Peyer's patch (tissue), 4 donors: ENCODE measurements around the gene PSMB11. TPM values are rescaled to one million over a fixed set of nuclear protein-coding genes. Genes with fewer than 3 reads are reported as not detected.

ENCODE experiments used
- DNase-seq, 3 donors: peaks; one replicate each; pipeline ENCODE4 v3.0.0-alpha.2; 2017 to 2019
- H3K27ac ChIP-seq, 4 donors: fragments of 200-600 bp; sonication (generic); one replicate each; pipeline ENCODE4 v1.5.1; 2016 to 2019
- H3K27me3 ChIP-seq, 2 donors: fragments of 200-600 bp; sonication (generic); one replicate each; pipeline ENCODE4 v1.5.1; 2019
- H3K36me3 ChIP-seq, 3 donors: fragments of 200-600 bp; sonication (generic); one replicate each; pipeline ENCODE4 v1.5.1; 2016 to 2019
- H3K4me1 ChIP-seq, 4 donors: fragments of 200-600 bp; sonication (generic); one replicate each; pipeline ENCODE4 v1.5.1; 2016 to 2019
- H3K4me3 ChIP-seq, 4 donors: fragments of 200-600 bp; sonication (generic); 1 replicate in 3 of 4; 2 replicates in 1 of 4; pipeline ENCODE4 v1.5.1; 2016 to 2019; ENCODE audit warnings: mild to moderate bottlenecking in 1 of 4
- H3K9me3 ChIP-seq, 4 donors: fragments of 200-600 bp; sonication (generic); one replicate each; pipeline ENCODE4 v1.5.1; 2016 to 2019; ENCODE audit warnings: mild to moderate bottlenecking in 1 of 4
- CTCF ChIP-seq, 6 experiments: fragments of 450-650 bp in 4 of 6; fragments of 200-600 bp in 2 of 6; sonication (generic) in 1 of 6; IDR thresholded peaks; one replicate each; pipeline ENCODE4 v1.5.1; 2017 to 2019; ENCODE audit warnings: antibody characterized with exemption in 6 of 6, mild to moderate bottlenecking in 3 of 6, moderate library complexity in 1 of 6
- POLR2A ChIP-seq, 2 donors: fragments of 450-650 bp; IDR thresholded peaks; one replicate each; pipeline ENCODE4 v1.5.1; 2017; ENCODE audit warnings: antibody characterized with exemption in 2 of 2, mild to moderate bottlenecking in 2 of 2, moderate library complexity in 2 of 2
- total RNA-seq, 4 donors: library from RNA; depleted of rRNA; stranded (reverse); fragments of >200 nt; gene quantifications; one replicate each; pipeline ENCODE4 v1.1.0, GENCODE V29; 2016

PSMB11 gene
- total RNA-seq, 4 donors from 2014 or later = not detected

- H3K4me1 ChIP-seq = peaks cover 6 to 27% (median 10%) of the 10 kb centered on the region in 4 donors
- no peak overlapping the region for H3K27ac ChIP-seq
- TF ChIP-seq POLR2A (IDR thresholded peaks at IDR 0.05) = no peak
- no peak for TF ChIP-seq CTCF (IDR thresholded peaks at IDR 0.05)
- H3K27me3 ChIP-seq = no peaks in the 10 kb centered on the region
- no peak overlapping the region for H3K4me3 ChIP-seq
- H3K9me3 ChIP-seq = no peaks in the 10 kb centered on the region
- H3K36me3 ChIP-seq = peaks cover 0 to 59% (median 3%) of the 10 kb centered on the region in 3 donors
- no peak for DNase-seq
These were observed 51.1 kb downstream of the PSMB11 start for GRCh38 chr14:23093104-23093503.

DNA sequence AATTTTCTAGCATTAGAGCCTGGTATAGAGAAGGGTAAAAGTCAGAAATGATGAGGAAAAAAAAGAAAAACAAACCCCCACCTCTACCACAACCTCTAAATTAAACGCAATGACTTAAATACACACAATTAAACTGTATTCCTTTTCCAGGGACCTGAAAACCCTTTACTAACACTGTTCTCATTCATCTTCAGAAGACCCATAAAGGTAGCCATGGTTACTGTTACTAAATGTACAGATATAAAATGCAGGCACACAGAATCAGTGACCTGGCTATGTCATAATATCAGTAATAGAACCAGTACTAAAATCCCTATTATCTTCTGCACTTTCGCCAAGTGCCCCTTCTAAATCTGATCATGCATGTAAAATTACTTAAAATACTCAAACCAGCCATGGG, 51.5 kb downstream of the PSMB11 start:
- DNase-seq = no peak
- peaks cover 0 to 59% (median 3%) of the 10 kb centered on the region in 3 donors for H3K36me3 ChIP-seq
- TF ChIP-seq POLR2A (IDR thresholded peaks at IDR 0.05) (no peak), CTCF (IDR thresholded peaks at IDR 0.05) (no peak)
- H3K27me3 ChIP-seq = no peaks in the 10 kb centered on the region
- no peak overlapping the region for H3K27ac ChIP-seq
- no peaks in the 10 kb centered on the region for H3K9me3 ChIP-seq
- H3K4me1 ChIP-seq = peaks cover 6 to 27% (median 10%) of the 10 kb centered on the region in 4 donors
- H3K4me3 ChIP-seq = peak overlapping the region in 2 of 4 donors; percentile 91 to 100

Other genes starting within 250 kb of the PSMB11 start
- 100 to 1,000 TPM in 3 of 4 donors, 10 to 100 TPM in 1; 30.5 to 787 (median 367) TPM for gene SLC7A7, start 226.8 kb upstream of the PSMB11 start, total RNA-seq
- 100 to 1,000 TPM in 1 of 4 donors, 10 to 100 TPM in 3; 30.3 to 114 (median 52.9) TPM for gene MRPL52, start 212.3 kb upstream of the PSMB11 start, total RNA-seq
- 100 to 1,000 TPM in 1 of 4 donors, 10 to 100 TPM in 3; 63.0 to 116 (median 82.9) TPM for gene MMP14, start 205.6 kb upstream of the PSMB11 start, total RNA-seq
- 100 to 1,000 TPM in 3 of 4 donors, 10 to 100 TPM in 1; 69.3 to 250 (median 221) TPM for gene LRP10, start 170.5 kb upstream of the PSMB11 start, total RNA-seq
- gene REM2, start 159.0 kb upstream of the PSMB11 start, total RNA-seq = 1 to 10 TPM in 3 of 4 donors, under 1 TPM in 1; 0.57 to 2.1 (median 1.4) TPM
- 100 to 1,000 TPM in 2 of 4 donors, 10 to 100 TPM in 2; 84.4 to 155 (median 116) TPM for gene RBM23, start 123.1 kb upstream of the PSMB11 start, total RNA-seq
- gene PRMT5, start 112.8 kb upstream of the PSMB11 start, total RNA-seq = 10 to 100 TPM; 20.5 to 41.3 (median 26.6) TPM
- gene HAUS4, start 85.1 kb upstream of the PSMB11 start, total RNA-seq = 100 to 1,000 TPM in 1 of 4 donors, 10 to 100 TPM in 3; 73.4 to 105 (median 83.5) TPM
- 1 to 10 TPM in 3 of 4 donors, under 1 TPM in 1; 0.70 to 3.3 (median 2.4) TPM for gene AJUBA, start 59.7 kb upstream of the PSMB11 start, total RNA-seq
- 10 to 100 TPM; 11.0 to 34.4 (median 19.8) TPM for gene C14orf93, start 32.1 kb upstream of the PSMB11 start, total RNA-seq
- 100 to 1,000 TPM in 1 of 4 donors, 10 to 100 TPM in 3; 49.6 to 116 (median 68.8) TPM for gene PSMB5, start 7.3 kb upstream of the PSMB11 start, total RNA-seq
- gene CDH24, start 15.3 kb downstream of the PSMB11 start, total RNA-seq = 10 to 100 TPM in 1 of 4 donors, 1 to 10 TPM in 3; 1.1 to 12.4 (median 5.5) TPM
- gene ACIN1, start 52.9 kb downstream of the PSMB11 start, total RNA-seq = 100 to 1,000 TPM; 130 to 281 (median 238) TPM
- 10 to 100 TPM in 3 of 4 donors, 1 to 10 TPM in 1; 5.0 to 30.3 (median 18.8) TPM for gene C14orf119, start 53.3 kb downstream of the PSMB11 start, total RNA-seq
- not detected for gene CIROP, start 62.8 kb downstream of the PSMB11 start, total RNA-seq
- gene CEBPE, start 77.0 kb downstream of the PSMB11 start, total RNA-seq = not detected
- gene SLC7A8, start 141.4 kb downstream of the PSMB11 start, total RNA-seq = 10 to 100 TPM; 21.8 to 56.9 (median 35.0) TPM
- not detected for gene RNF212B, start 195.7 kb downstream of the PSMB11 start, total RNA-seq
- 10 to 100 TPM; 10.5 to 23.9 (median 15.0) TPM for gene HOMEZ, start 243.9 kb downstream of the PSMB11 start, total RNA-seq